Measurements from ENCODE around the gene HPCA.

HPCA gene

GRCh38 chr1:32939655-32940371 lies 53.5 kb downstream of the HPCA start:
- no peak for ATAC-seq

GRCh38 chr1:32944180-32944579 lies 57.9 kb downstream of the HPCA start:
- no peak for ATAC-seq
- TF ChIP-seq ZC3H10 (CRISPR knock-in tag; IDR thresholded peaks at IDR 0.05) = no peak
- TF ChIP-seq ESRRG (CRISPR knock-in tag; IDR thresholded peaks at IDR 0.05) = no peak
- TF ChIP-seq OSR1 (CRISPR knock-in tag; IDR thresholded peaks at IDR 0.05) = no peak

More at GRCh38 chr1:32939655-32940371, 53.5 kb downstream of the HPCA start:
- TF ChIP-seq ZFP30 (CRISPR knock-in tag; IDR thresholded peaks at IDR 0.05) (no peak), ZC3H10 (CRISPR knock-in tag; IDR thresholded peaks at IDR 0.05) (no peak)
